CD4-positive, alpha-beta T cell treated with Interleukin-2 at 100 ng/mL for 4 hours (primary cell): ENCODE data around the gene AFF3.

ENCODE experiments used
- DNase-seq: peaks from one replicate; pipeline ENCODE4 v3.0.0-alpha.2; 2020; ENCODE audit warnings: low spot score

AFF3 gene

GRCh38 chr2:99880964-99881294, 261.5 kb downstream of the AFF3 start:
- no peak for DNase-seq

GRCh38 chr2:99880148-99880963, 262.0 kb downstream of the AFF3 start:
- DNase-seq: no peak

GRCh38 chr2:99879481-99879880, 262.9 kb downstream of the AFF3 start:
- no peak for DNase-seq

GRCh38 chr2:99878581-99879350, 263.6 kb downstream of the AFF3 start:
- DNase-seq: no peak

- DNase-seq: no peak
These were observed 264.4 kb downstream of the AFF3 start for GRCh38 chr2:99877963-99878362.

- no peak for DNase-seq
These were observed 265.4 kb downstream of the AFF3 start for GRCh38 chr2:99876956-99877355.

- DNase-seq: no peak
These were observed 266.7 kb downstream of the AFF3 start for GRCh38 chr2:99875627-99876201.

- DNase-seq: no peak
These were observed 274.1 kb downstream of the AFF3 start for GRCh38 chr2:99868260-99868659.

- DNase-seq: no peak
These were observed 274.6 kb downstream of the AFF3 start for GRCh38 chr2:99867770-99868169.

GRCh38 chr2:99865818-99866676, 276.3 kb downstream of the AFF3 start:
- no peak for DNase-seq

GRCh38 chr2:99864561-99865553, 277.5 kb downstream of the AFF3 start:
- DNase-seq: no peak

- no peak for DNase-seq
These were observed 278.5 kb downstream of the AFF3 start for GRCh38 chr2:99863903-99864270.

GRCh38 chr2:99863236-99863902, 279.0 kb downstream of the AFF3 start:
- DNase-seq: no peak

- no peak for DNase-seq
These were observed 279.8 kb downstream of the AFF3 start for GRCh38 chr2:99862566-99862965.

- DNase-seq: no peak
These were observed 281.0 kb downstream of the AFF3 start for GRCh38 chr2:99861376-99861760.

- DNase-seq: no peak
These were observed 281.5 kb downstream of the AFF3 start for GRCh38 chr2:99860720-99861375.

GRCh38 chr2:99858951-99859596, 283.3 kb downstream of the AFF3 start:
- no peak for DNase-seq

- no peak for DNase-seq
These were observed 284.4 kb downstream of the AFF3 start for GRCh38 chr2:99857867-99858444.

- DNase-seq: no peak
These were observed 285.0 kb downstream of the AFF3 start for GRCh38 chr2:99857372-99857771.
